ENCODE data around the gene ADCY9. TPM values are rescaled to one million over a fixed set of nuclear protein-coding genes. Genes with fewer than 3 reads are reported as not detected.

Gene ADCY9
- total and polyA plus RNA-seq, 4 donors, result 12.7 to 37.6 (median 17.6) TPM

- 93 to 97% methylated on average over 15 of the region's 15 CpGs for WGBS, 2 donors
- H3K27ac ChIP-seq (ENCODE audit: low read depth in 1 of 2, low read length in 1 of 2), result no peak overlapping the region
- no peak for DNase-seq
Observed at GRCh38 chr16:3965306-3965705, 150.9 kb downstream of the ADCY9 start.

DNA sequence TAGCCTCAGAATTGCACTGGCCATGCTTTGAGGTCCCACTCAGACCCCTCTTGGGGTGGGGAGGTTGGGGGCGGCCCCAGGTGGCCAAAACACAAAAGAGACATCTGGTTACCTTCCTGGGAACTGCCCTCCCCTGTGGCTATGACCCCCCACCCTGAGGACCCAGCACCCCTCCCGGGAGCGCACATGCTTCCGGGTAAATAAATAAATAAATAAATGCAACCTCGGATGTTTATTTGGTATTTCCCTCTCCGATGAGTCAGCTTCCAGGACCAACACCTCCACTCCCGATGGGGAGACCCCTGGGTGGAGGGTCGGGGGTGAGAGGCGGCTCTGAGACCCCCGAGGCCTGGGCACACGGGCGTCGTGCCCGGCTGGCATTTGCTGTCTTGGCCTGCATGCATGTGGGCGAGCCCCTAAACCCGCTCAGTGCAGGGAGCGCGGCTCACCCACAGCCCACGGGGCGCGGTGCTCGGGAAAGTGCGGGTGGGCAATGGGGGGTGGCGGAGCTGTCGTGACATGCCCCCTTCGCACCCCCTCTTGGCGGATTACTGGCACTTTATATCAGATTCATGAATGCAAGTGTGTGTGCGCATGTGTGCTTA, 151.5 kb downstream of the ADCY9 start:
- Histone ChIP-seq H3K36me3 (ENCODE audit: control insufficient read depth in 4 of 4, insufficient read depth in 4 of 4, low read length in 4 of 4) (peaks cover 0 to 12% (median 8%) of the 10 kb centered on the region in 4 donors), H3K27ac (ENCODE audit: low read depth in 1 of 2, low read length in 1 of 2) (no peak overlapping the region), H3K27me3 (ENCODE audit: control insufficient read depth in 3 of 3, insufficient read depth in 3 of 3, low read length in 2 of 3) (no peaks in the 10 kb centered on the region), H3K9me3 (ENCODE audit: control insufficient read depth in 4 of 4, insufficient read depth in 3 of 4, low read length in 3 of 4) (peaks cover 0 to 6% (median 0%) of the 10 kb centered on the region in 4 donors), H3K4me3 (no peak overlapping the region), H3K4me1 (ENCODE audit: control insufficient read depth in 5 of 5, insufficient read depth in 5 of 5, low read length in 5 of 5) (peaks cover 0 to 11% (median 8%) of the 10 kb centered on the region in 5 donors), H3K9ac (ENCODE audit: insufficient read depth in 1 of 2, low read length in 2 of 2) (no peak overlapping the region)
- WGBS, 2 donors, result 93 to 95% methylated on average over 28 of the region's 28 CpGs
- TF ChIP-seq, protein P1, sequence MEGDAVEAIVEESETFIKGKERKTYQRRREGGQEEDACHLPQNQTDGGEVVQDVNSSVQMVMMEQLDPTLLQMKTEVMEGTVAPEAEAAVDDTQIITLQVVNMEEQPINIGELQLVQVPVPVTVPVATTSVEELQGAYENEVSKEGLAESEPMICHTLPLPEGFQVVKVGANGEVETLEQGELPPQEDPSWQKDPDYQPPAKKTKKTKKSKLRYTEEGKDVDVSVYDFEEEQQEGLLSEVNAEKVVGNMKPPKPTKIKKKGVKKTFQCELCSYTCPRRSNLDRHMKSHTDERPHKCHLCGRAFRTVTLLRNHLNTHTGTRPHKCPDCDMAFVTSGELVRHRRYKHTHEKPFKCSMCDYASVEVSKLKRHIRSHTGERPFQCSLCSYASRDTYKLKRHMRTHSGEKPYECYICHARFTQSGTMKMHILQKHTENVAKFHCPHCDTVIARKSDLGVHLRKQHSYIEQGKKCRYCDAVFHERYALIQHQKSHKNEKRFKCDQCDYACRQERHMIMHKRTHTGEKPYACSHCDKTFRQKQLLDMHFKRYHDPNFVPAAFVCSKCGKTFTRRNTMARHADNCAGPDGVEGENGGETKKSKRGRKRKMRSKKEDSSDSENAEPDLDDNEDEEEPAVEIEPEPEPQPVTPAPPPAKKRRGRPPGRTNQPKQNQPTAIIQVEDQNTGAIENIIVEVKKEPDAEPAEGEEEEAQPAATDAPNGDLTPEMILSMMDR (IDR thresholded peaks at IDR 0.05; ENCODE audit: control extremely low read depth, extremely low read depth), result no peak
- no peak for DNase-seq
- ATAC-seq (ENCODE audit: insufficient read depth, low FRiP score), result no peak

More at GRCh38 chr16:3965306-3965705, 150.9 kb downstream of the ADCY9 start:
- Histone ChIP-seq H3K9me3 (ENCODE audit: control insufficient read depth in 4 of 4, insufficient read depth in 3 of 4, low read length in 3 of 4) (peaks cover 0 to 6% (median 0%) of the 10 kb centered on the region in 4 donors), H3K27me3 (ENCODE audit: control insufficient read depth in 3 of 3, insufficient read depth in 3 of 3, low read length in 2 of 3) (no peaks in the 10 kb centered on the region), H3K9ac (ENCODE audit: insufficient read depth in 1 of 2, low read length in 2 of 2) (no peak overlapping the region), H3K36me3 (ENCODE audit: control insufficient read depth in 4 of 4, insufficient read depth in 4 of 4, low read length in 4 of 4) (peaks cover 0 to 12% (median 8%) of the 10 kb centered on the region in 4 donors), H3K4me1 (ENCODE audit: control insufficient read depth in 5 of 5, insufficient read depth in 5 of 5, low read length in 5 of 5) (peaks cover 0 to 9% (median 8%) of the 10 kb centered on the region in 5 donors), H3K4me3 (no peak overlapping the region)
- no peak for ATAC-seq (ENCODE audit: insufficient read depth, low FRiP score)
- TF ChIP-seq, protein P1 (IDR thresholded peaks at IDR 0.05; ENCODE audit: control extremely low read depth, extremely low read depth), result no peak

GRCh38 chr16:3963886-3964685, 152.2 kb downstream of the ADCY9 start:
- ATAC-seq (ENCODE audit: insufficient read depth, low FRiP score) (no peak), DNase-seq (no peak)
- peak overlapping the region in 1 of 2 donors; percentile 9 for H3K27ac ChIP-seq (ENCODE audit: low read depth in 1 of 2, low read length in 1 of 2)
- TF ChIP-seq, protein P1 (IDR thresholded peaks at IDR 0.05; ENCODE audit: control extremely low read depth, extremely low read depth), result no peak
- peaks cover 0 to under 1% (median 0%) of the 10 kb centered on the region in 3 donors for H3K27me3 ChIP-seq (ENCODE audit: control insufficient read depth in 3 of 3, insufficient read depth in 3 of 3, low read length in 2 of 3)
- peaks cover 0 to 12% (median 8%) of the 10 kb centered on the region in 4 donors for H3K36me3 ChIP-seq (ENCODE audit: control insufficient read depth in 4 of 4, insufficient read depth in 4 of 4, low read length in 4 of 4)
- no peak overlapping the region for H3K4me3 ChIP-seq
- 81 to 84% methylated on average over 29 of the region's 29 CpGs for WGBS, 2 donors
- no peak overlapping the region for H3K9ac ChIP-seq (ENCODE audit: insufficient read depth in 1 of 2, low read length in 2 of 2)
- H3K4me1 ChIP-seq (ENCODE audit: control insufficient read depth in 5 of 5, insufficient read depth in 5 of 5, low read length in 5 of 5), result peaks cover 0 to 15% (median 8%) of the 10 kb centered on the region in 5 donors
- peaks cover 0 to 6% (median 0%) of the 10 kb centered on the region in 4 donors for H3K9me3 ChIP-seq (ENCODE audit: control insufficient read depth in 4 of 4, insufficient read depth in 3 of 4, low read length in 3 of 4)
